Activated CD4-positive, alpha-beta T cell treated with anti-CD3 and anti-CD28 coated beads for 48 hours (primary cell): ENCODE measurements around the gene ENDOD1.
A peak's percentile ranks its signal among the peaks of the same experiment; 100 is the strongest.

Experiments used
- DNase-seq: peaks from one replicate; pipeline ENCODE4 v3.0.0-alpha.2; 2020

ENDOD1 gene

GRCh38 chr11:95144313-95145235, 54.9 kb downstream of the ENDOD1 start:
- no peak for DNase-seq

DNA sequence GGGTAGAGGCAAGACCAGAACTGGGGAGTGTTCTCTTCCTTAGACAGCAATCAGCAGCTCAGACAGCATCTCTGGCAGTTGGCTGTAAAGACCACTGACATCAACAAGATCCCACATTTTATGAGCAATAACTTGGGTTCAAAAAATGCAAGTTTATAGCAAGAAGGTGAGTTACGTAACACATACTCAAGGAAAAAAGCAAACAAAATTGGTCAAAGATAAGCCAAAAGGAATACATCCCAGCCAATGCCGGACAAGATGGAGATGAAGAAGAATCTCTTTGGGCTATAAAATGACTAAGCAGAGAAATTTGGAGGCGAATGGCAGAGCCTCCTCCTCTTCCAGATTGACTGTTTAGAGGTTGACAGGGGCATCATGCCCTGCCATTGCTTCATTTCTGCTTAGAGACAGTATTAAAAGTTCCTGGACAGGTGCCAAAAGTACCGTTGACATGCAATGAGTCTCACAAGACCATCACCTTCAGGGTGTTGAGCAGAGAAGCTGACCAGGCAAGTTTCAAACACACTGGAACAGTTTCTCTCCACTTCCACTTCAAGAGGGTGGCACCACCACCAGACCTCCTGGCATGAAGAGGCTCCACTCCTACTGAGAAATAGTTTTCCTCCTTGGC, 55.9 kb downstream of the ENDOD1 start:
- DNase-seq: no peak

- no peak for DNase-seq
Measured at GRCh38 chr11:95147364-95147905, 57.8 kb downstream of the ENDOD1 start.

GRCh38 chr11:95148406-95148805, 58.8 kb downstream of the ENDOD1 start:
- DNase-seq: no peak

DNA sequence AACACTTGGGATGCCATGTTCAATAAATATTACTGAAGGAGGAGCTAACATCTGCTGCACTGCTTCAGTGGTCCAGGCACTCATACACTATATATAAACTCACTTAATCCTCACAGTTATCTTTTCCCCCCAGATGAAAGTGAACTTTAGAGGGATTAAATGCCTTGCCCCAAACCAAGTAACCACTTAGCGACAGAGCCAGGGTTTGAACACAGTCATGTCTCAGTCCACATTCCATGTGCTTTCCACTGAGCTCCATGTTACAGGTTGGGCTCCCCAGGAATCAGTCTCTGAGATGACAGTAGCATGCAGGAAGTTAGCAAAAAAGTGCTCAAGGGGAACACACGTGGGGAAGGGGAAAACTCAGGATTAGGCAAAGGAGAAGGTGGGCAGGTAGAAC, 59.3 kb downstream of the ENDOD1 start:
- no peak for DNase-seq

- DNase-seq: no peak
Measured at GRCh38 chr11:95149651-95150364, 60.2 kb downstream of the ENDOD1 start.

- peak; percentile 93 for DNase-seq
Measured at GRCh38 chr11:95150956-95151684, 61.5 kb downstream of the ENDOD1 start.

GRCh38 chr11:95152876-95153856, 63.5 kb downstream of the ENDOD1 start:
- peak; percentile 35 for DNase-seq

DNA sequence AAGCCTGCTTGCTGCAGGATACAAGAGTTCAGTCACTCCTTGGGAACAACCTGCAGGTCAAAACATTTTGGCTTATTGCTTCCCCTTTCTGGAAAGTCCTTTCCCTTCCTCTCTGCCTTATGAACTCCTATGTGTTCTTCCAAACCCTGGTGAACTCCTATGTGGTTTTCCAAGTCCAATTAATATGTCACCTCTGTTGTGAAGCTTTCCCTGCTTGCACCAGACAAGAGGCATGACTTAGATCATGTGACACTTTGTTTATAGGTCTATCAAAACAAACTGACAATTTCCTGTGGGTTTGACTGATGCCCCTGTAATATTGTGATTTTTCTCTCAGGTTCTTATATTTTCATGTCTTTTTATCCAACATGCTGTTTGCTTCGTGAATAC, 64.2 kb downstream of the ENDOD1 start:
- DNase-seq: no peak

- DNase-seq: peak; percentile 74
Measured at GRCh38 chr11:95154514-95154913, 64.9 kb downstream of the ENDOD1 start.

- DNase-seq: no peak
Measured at GRCh38 chr11:95155385-95155784, 65.7 kb downstream of the ENDOD1 start.

- DNase-seq: no peak
Measured at GRCh38 chr11:95156133-95156721, 66.6 kb downstream of the ENDOD1 start.

GRCh38 chr11:95156916-95157541, 67.4 kb downstream of the ENDOD1 start:
- no peak for DNase-seq

DNA sequence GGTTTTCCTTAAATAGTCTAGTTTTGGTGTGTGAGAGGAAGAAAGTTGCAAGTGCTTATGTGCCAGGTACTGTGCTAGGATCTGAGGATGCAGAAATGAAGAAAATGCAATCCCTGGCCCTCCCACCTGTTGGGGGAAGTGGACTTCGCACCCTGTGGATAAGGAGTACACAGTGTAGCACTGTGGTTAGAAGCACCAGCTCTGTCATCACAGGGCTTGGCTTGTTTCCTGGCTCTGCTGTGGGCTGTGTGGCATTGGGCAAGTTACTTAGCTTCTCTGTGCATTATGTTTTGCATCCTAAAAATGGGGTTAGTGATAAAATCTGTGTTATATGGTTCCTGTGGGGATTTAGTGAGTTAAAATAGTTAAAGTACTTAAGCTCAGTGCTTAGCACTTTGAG, 68.2 kb downstream of the ENDOD1 start:
- DNase-seq: no peak

GRCh38 chr11:95161248-95161647, 71.6 kb downstream of the ENDOD1 start:
- no peak for DNase-seq

- DNase-seq: no peak
Measured at GRCh38 chr11:95163106-95163505, 73.5 kb downstream of the ENDOD1 start.

GRCh38 chr11:95165638-95166037, 76.0 kb downstream of the ENDOD1 start:
- DNase-seq: no peak

DNA sequence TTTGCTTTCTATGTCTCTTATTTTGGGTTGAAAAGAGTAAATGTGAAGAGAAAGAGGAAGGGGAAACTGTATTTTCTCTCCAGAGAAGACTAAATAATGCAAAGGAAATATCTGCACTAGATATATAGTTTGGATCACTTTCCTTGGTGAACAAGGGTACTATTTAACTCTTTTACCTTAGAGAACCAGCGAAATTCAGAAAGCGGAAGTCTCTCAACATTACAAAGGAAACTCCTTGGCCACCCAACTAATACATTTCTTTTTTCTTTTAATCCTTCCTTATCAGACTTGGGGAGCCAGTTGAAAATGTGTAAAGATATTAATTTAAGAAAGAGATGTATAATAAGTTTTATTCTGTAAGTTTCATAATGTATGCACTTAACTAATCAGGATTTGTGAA, 77.1 kb downstream of the ENDOD1 start:
- no peak for DNase-seq

DNA sequence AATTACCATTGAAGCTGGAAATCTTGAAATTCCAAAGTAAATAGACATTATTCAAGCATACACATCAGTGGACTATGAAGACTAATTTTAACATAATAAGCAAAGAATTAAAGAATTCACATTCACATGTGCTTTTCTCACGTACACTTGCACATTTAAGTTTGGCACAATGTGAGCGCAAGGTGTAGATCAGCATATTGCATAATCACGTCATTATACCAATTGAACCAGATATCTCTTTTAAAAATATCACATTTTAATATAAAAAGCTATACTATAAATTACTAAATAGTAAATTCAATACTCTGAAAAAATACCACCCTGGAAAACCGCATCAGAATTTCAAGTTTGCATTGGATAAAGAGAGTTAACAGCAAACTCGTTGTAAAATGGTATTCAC, 80.6 kb downstream of the ENDOD1 start:
- DNase-seq: no peak

DNA sequence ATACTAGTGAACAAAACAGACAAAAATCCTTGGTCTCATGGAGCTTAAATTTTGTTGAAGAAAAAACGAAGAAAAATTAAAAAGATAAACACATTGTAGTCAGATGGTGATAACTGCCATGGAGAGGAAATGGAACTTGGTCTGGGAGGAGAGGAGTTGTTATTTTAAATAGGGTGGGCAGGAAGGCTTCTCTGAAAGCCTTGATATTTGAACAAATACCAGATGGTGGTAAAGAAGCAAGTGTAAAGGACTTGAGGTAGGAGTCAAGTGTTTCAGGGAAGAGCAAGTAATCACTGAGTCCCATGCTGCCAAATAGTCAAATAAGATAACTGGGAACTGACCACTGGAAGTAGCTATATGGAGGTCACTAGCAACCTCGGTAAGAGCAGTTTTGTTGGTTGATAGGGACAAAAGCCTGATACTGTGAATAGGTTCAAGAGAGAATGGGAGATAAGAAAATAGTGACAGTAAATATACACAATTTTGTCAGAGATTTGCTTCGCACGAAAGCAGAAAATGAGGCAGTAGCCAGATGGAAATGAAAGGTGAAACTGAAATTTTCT, 86.3 kb downstream of the ENDOD1 start:
- DNase-seq: no peak
